ENCODE results near the gene IRGQ.
"Not testable (repeated sequence)": the region's sequence is repeated elsewhere in the genome, so short reads cannot be mapped to it uniquely, and the experiment has no call there.

- not testable (repeated sequence) for TF ChIP-seq POLR2A, EP300 (IDR thresholded peaks at IDR 0.05)
Measured at GRCh38 chr19:43587029-43587428, 8.9 kb downstream of the IRGQ start.

Measured in stomach (tissue), 4 donors.